GM12892 (cell line): ENCODE measurements around the gene STK39.

Source experiments
- DNase-seq: peaks from one replicate; pipeline ENCODE4 v3.0.0; 2011; ENCODE audit not compliant: insufficient read length
- FAIRE-seq: peaks from 2 replicates; lab custom pipeline; 2011; peaks lifted over from hg19 to GRCh38; lab: Jason Lieb, UNC
- POLR2A ChIP-seq: IDR thresholded peaks from 2 replicates; pipeline ENCODE4 v1.6.1; 2011; ENCODE audit warnings: low read depth, low read length, control low read depth
- POLR2AphosphoS5 ChIP-seq: IDR thresholded peaks from 2 replicates; pipeline ENCODE4 v1.6.1; 2011; ENCODE audit warnings: low read depth, low read length, control low read depth
- TAF1 ChIP-seq: IDR thresholded peaks from 2 replicates; pipeline ENCODE4 v1.6.1; 2011; ENCODE audit warnings: low read depth, mild to moderate bottlenecking, control low read depth, low read length, borderline replicate concordance

The STK39 gene

GRCh38 chr2:168185583-168186274, 61.7 kb downstream of the STK39 start:
- TF ChIP-seq POLR2AphosphoS5 = no peak
- TF ChIP-seq TAF1 = no peak
- FAIRE-seq (no peak), DNase-seq (no peak)

DNA sequence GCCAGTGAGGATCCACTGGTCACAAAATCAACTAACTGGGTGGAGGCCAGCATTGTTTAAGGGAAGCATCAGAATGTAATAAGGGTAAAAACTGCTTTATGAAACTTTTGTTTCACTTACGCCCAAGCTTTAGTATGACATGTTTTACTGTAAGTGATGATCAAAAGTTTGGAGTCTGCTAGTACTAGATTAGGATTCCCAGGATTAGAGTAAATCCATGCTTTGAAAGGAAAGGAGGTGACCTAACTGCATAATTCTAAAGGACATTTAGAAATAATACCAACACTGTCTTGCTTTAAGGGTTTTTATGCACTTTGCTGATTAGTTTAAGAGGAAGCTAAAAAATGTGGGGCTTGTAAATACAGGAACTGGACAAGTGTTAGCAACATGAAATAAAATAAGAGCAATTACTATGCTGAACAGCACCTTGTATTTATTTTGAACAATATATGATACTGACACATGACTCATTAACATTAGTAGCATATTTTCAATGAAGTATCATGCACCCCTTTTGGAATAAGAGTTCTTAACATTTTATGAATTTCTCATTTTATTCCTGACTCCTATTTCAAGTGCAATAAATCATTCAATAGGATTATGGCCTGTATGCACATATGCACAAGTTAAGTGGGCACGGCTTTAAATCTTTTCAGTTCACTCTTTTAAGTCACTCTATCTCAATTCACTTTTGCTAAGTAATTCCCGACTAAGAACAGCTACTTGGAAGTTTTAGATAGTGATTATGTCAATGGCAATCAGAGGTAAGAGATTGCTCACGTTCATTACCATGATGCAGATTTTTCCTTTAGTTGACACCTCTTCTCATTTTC, 62.5 kb downstream of the STK39 start:
- no peak for TF ChIP-seq POLR2AphosphoS5
- no peak for TF ChIP-seq POLR2A
- TF ChIP-seq TAF1 = no peak
- FAIRE-seq = no peak

GRCh38 chr2:168183308-168183997, 63.9 kb downstream of the STK39 start:
- FAIRE-seq (no peak), DNase-seq (no peak)
- no peak for TF ChIP-seq TAF1
- TF ChIP-seq POLR2AphosphoS5 = no peak
- TF ChIP-seq POLR2A = no peak

More for the DNA sequence above, 62.5 kb downstream of the STK39 start:
- DNase-seq = no peak

- FAIRE-seq (no peak), DNase-seq (no peak)
- TF ChIP-seq TAF1 = no peak
- TF ChIP-seq POLR2A = no peak
- no peak for TF ChIP-seq POLR2AphosphoS5
Measured at GRCh38 chr2:168182550-168183249, 64.7 kb downstream of the STK39 start.

DNA sequence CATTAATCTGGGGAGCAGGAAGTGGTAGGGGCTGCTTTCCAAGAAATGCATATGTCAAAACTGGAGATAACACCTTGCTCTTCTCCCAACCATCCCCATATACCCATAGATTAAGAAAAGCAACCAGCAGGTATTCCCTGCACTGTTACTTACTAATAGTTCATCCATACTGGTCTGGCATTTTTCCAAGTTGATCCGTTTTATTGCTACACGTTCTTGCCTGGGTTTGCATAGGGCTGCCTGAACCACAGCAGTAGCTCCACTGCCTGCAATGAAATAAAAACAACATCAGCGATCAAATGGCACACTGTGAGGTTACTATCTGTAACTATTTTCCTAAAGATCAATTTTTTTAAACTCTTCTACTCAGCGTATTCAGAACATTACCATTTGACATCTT, 65.6 kb downstream of the STK39 start:
- FAIRE-seq = no peak
- no peak for DNase-seq
- TF ChIP-seq POLR2A = no peak
- TF ChIP-seq POLR2AphosphoS5 = no peak
- TF ChIP-seq TAF1 = no peak

GRCh38 chr2:168180914-168181313, 66.5 kb downstream of the STK39 start:
- TF ChIP-seq POLR2AphosphoS5 (no peak), POLR2A (no peak), TAF1 (no peak)
- no peak for FAIRE-seq

DNA sequence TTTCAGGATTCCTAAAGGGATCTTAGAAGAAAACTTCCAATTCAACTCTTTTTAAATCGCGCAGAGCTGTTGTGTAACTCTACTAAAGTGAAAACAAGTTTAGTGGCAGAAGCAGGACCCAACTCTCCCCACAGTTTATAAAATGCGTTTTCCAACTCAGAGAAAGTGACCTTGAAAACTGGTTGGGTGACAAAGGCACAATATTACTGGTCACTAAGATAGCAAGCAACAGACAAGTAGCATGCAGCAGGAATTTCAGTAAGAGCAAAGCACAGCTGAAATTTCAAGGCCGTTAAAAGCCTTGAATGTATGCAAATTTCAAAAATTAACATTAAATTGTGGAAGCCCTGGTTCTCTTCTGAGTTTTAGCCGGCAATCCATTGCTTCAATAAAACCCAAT, 66.9 kb downstream of the STK39 start:
- no peak for FAIRE-seq
- DNase-seq = no peak

More at GRCh38 chr2:168180914-168181313, 66.5 kb downstream of the STK39 start:
- DNase-seq = no peak

DNA sequence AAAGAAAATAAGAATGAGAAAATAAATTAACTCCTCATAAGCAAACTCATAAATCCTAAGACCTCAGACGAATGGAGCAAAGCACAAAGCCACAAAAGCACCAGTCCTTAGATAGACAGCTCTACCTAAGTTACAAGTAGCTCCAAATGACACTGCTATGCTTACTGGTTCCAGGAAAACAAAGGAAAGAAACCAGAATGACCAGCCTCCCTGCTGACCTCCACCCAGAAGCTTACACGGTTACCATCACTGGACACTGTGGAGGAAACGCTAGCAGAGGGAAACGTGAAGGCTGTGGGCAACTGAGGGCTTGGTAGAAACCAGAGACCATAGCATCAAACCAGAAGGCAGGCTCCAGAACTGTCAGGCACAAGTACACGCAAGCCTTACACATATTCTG, 67.8 kb downstream of the STK39 start:
- DNase-seq (no peak), FAIRE-seq (no peak)
- TF ChIP-seq TAF1 = no peak
- no peak for TF ChIP-seq POLR2AphosphoS5
- TF ChIP-seq POLR2A = no peak

More for the DNA sequence above, 66.9 kb downstream of the STK39 start:
- TF ChIP-seq POLR2A = no peak
- no peak for TF ChIP-seq TAF1
- TF ChIP-seq POLR2AphosphoS5 = no peak

- TF ChIP-seq POLR2A = no peak
- TF ChIP-seq POLR2AphosphoS5 = no peak
- no peak for TF ChIP-seq TAF1
- FAIRE-seq (no peak), DNase-seq (no peak)
Measured at GRCh38 chr2:168178520-168179324, 68.7 kb downstream of the STK39 start.

DNA sequence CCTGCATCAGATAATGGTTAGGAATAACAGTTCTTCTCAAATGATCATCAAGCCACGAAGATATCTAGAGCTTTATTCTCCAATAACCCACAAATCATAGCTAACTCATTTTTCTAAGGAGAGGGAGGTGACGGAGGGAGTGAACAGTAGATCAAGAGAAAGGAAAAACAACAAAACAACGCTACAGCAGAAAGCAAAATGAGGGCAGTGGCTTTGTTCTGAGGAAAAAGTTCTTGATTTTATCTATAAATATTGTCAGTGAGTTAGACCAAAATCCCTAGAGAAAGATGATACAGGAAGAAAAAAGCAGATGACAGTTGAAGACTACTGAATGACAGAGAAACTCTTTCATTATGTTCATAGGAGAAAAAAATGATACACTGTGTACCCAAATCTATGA, 71.0 kb downstream of the STK39 start:
- TF ChIP-seq POLR2A = no peak
- no peak for TF ChIP-seq TAF1
- TF ChIP-seq POLR2AphosphoS5 = no peak
- FAIRE-seq (no peak), DNase-seq (no peak)
